Naive thymus-derived CD4-positive, alpha-beta T cell (primary cell): Measurements from ENCODE around the gene SMIM20. TPM values are rescaled to one million over a fixed set of nuclear protein-coding genes. Genes with fewer than 3 reads are reported as not detected.

Experiments
- ATAC-seq: fragments of 150-1000 bp; cut with Tn5 transposase; 2 replicates; pipeline ENCODE4 v1.10.0; 2021; ENCODE audit warnings: mild to moderate bottlenecking, moderate library complexity
- CTCF ChIA-PET: fragments of 350-600 bp; sonication (Branson Sonifier 250); formaldehyde crosslinking; loops from one replicate; lab custom pipeline; 2021; ENCODE audit warnings: antibody characterized with exemption; lab: Charles Lee
- POLR2A ChIA-PET: fragments of 350-600 bp; sonication (Branson Sonifier 250); formaldehyde crosslinking; loops from one replicate; lab custom pipeline; 2021; ENCODE audit warnings: antibody characterized with exemption, inconsistent platforms; lab: Charles Lee
- DNase-seq, 9 donors: peaks; one replicate each; pipeline versions ENCODE4 v3.0.0 to v3.0.0-alpha.2; 2020 to 2022; ENCODE audit warnings: mixed read lengths in 1 of 9
- H3K27ac ChIP-seq: one replicate; pipeline ENCODE4 v1.7.0; 2013; ENCODE audit warnings: mild to moderate bottlenecking, low read depth, low read length, moderate library complexity
- H3K27me3 ChIP-seq, 2 donors: one replicate each; pipeline ENCODE4 v1.7.0; 2013; ENCODE audit warnings: low read length in 2 of 2, mild to moderate bottlenecking in 2 of 2, moderate library complexity in 2 of 2; ENCODE audit not compliant: control insufficient read depth in 2 of 2, insufficient read depth in 2 of 2
- H3K36me3 ChIP-seq, 3 experiments: 1 replicate in 2 of 3; 2 replicates in 1 of 3; pipeline ENCODE4 v1.7.0; 2013; ENCODE audit warnings: low read length in 3 of 3, mild to moderate bottlenecking in 3 of 3, moderate library complexity in 1 of 3; ENCODE audit not compliant: insufficient read depth in 3 of 3, control insufficient read depth in 2 of 3
- H3K4me1 ChIP-seq, 2 donors: one replicate each; pipeline ENCODE4 v1.7.0; 2013; ENCODE audit warnings: low read length in 2 of 2, mild to moderate bottlenecking in 2 of 2, moderate library complexity in 1 of 2; ENCODE audit not compliant: control insufficient read depth in 2 of 2, insufficient read depth in 2 of 2
- H3K4me3 ChIP-seq: 2 replicates; pipeline ENCODE4 v1.7.0; 2013; ENCODE audit warnings: mild to moderate bottlenecking, low read length
- H3K9me3 ChIP-seq, 3 experiments: 1 replicate in 2 of 3; 2 replicates in 1 of 3; pipeline ENCODE4 v1.7.0; 2013; ENCODE audit warnings: low read length in 3 of 3; ENCODE audit not compliant: control insufficient read depth in 2 of 3
- H3K27ac Mint-ChIP-seq, 9 donors: one replicate each; pipeline ENCODE4 v1.8.0; 2020 to 2022; ENCODE audit warnings: mixed read lengths in 9 of 9, mild to moderate bottlenecking in 8 of 9, moderate library complexity in 5 of 9, inconsistent platforms in 2 of 9
- H3K27me3 Mint-ChIP-seq, 5 donors: one replicate each; pipeline ENCODE4 v1.8.0; 2021 to 2022; ENCODE audit warnings: mixed read lengths in 5 of 5, mild to moderate bottlenecking in 1 of 5
- H3K36me3 Mint-ChIP-seq, 5 donors: one replicate each; pipeline ENCODE4 v1.8.0; 2020 to 2022; ENCODE audit warnings: mixed read lengths in 5 of 5, mild to moderate bottlenecking in 3 of 5, inconsistent platforms in 1 of 5
- H3K4me1 Mint-ChIP-seq, 7 donors: one replicate each; pipeline ENCODE4 v1.8.0; 2020 to 2022; ENCODE audit warnings: mixed read lengths in 7 of 7, mild to moderate bottlenecking in 3 of 7, inconsistent platforms in 1 of 7
- H3K4me3 Mint-ChIP-seq, 10 donors: one replicate each; pipeline ENCODE4 v1.8.0; 2020 to 2022; ENCODE audit warnings: mild to moderate bottlenecking in 10 of 10, mixed read lengths in 10 of 10, moderate library complexity in 6 of 10, inconsistent platforms in 2 of 10
- H3K9me3 Mint-ChIP-seq, 11 donors: one replicate each; pipeline ENCODE4 v1.8.0; 2020 to 2022; ENCODE audit warnings: mixed read lengths in 11 of 11, mild to moderate bottlenecking in 4 of 11, inconsistent platforms in 1 of 11, moderate library complexity in 1 of 11
- intact Hi-C, 2 donors: fragments of 100-400 bp; cut with micrococcal nuclease; formaldehyde crosslinking; loops; one replicate each; pipeline ENCODE4 v1.15.1; 2023
- polyA plus RNA-seq, 2 donors: library from polyadenylated mRNA; unstranded; fragments of 300-500 nt; fragmentation: Illumina TruSeq; gene quantifications; one replicate each; pipeline ENCODE4 v1.2.3, GENCODE V29; 2021
- total RNA-seq, 6 experiments: library from RNA in 5 of 6; stranded (reverse) in 5 of 6; gene quantifications; 1 replicate in 5 of 6; 2 replicates in 1 of 6; pipeline ENCODE4 v1.2.3 and lab custom pipeline; 2021 to 2026

Gene SMIM20
- total and polyA plus RNA-seq, 7 experiments from 2014 or later: 11.6 to 67.5 (median 17.8) TPM

DNA sequence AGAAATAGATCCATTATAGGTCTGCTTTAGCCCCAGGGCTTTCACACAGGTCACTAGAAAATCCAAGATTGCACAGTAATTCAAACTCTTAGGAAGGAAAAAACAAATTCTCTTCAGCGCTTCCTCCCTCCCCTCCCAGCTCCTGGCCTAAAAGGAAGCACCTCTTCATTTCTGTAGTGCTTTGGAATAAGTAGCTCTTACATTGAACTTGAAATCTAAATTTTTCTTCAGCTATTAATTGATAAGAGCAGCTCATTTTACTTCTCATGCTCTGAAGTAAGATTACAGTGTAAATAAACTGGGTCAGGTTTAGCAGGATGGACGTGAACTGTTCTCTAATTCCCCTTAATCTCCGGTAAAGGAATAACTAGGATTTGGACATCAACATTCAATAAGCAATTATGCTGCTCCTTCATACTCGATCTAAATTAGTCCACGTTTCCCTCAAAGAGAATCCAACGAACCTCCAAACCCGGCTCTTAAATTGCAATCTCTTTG is 40.3 kb upstream of the SMIM20 start:
- CTCF ChIA-PET: no interaction called here
- peaks cover 0 to 2% (median 0%) of the 10 kb centered on the region in 11 donors for H3K9me3 Mint-ChIP-seq
- DNase-seq (no peak), ATAC-seq (no peak)
- Histone ChIP-seq H3K27ac (no peak overlapping the region), H3K27me3 (no peaks in the 10 kb centered on the region), H3K4me3 (no peak overlapping the region), H3K4me1 (no peaks in the 10 kb centered on the region), H3K9me3 (no peaks in the 10 kb centered on the region), H3K36me3 (no peaks in the 10 kb centered on the region)
- H3K4me1 Mint-ChIP-seq: peaks cover 0 to 6% (median 0%) of the 10 kb centered on the region in 7 donors
- POLR2A ChIA-PET: no interaction called here
- H3K27me3 Mint-ChIP-seq: no peaks in the 10 kb centered on the region
- H3K4me3 Mint-ChIP-seq: no peak overlapping the region
- H3K27ac Mint-ChIP-seq: no peak overlapping the region
- H3K36me3 Mint-ChIP-seq: peaks cover 0 to 3% (median 0%) of the 10 kb centered on the region in 5 donors
- intact Hi-C loops: no loop called here

DNA sequence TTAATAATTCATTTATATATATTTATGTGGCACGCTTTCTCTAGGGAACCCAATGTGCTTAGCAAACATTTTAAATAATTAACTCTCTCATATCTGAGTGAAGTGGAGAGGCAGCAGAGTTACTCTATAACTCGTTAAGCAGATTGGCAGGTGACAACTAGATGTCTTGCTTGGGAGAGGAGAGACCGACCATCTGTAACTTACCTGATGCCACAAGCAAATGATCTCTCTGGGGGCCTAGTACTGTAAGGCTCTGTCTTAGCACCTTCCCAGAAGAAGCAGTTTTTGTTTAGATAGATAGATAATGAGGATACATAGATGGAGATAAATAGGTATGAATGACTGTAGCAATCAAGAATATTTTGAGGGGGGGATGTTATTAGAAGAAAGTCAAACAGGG is 39.4 kb upstream of the SMIM20 start:
- Mint-ChIP-seq H3K9me3 (peaks cover 0 to 2% (median 0%) of the 10 kb centered on the region in 11 donors), H3K27me3 (peaks cover 0 to 3% (median 2%) of the 10 kb centered on the region in 5 donors), H3K4me1 (peaks cover 0 to 6% (median 0%) of the 10 kb centered on the region in 7 donors), H3K4me3 (no peak overlapping the region), H3K36me3 (peaks cover 0 to 3% (median 0%) of the 10 kb centered on the region in 5 donors), H3K27ac (no peak overlapping the region)
- no peak for ATAC-seq
- ChIA-PET CTCF (no interaction called here), POLR2A (no interaction called here)
- H3K27ac ChIP-seq: no peak overlapping the region
- DNase-seq: no peak
- no peaks in the 10 kb centered on the region for H3K9me3 ChIP-seq
- no peaks in the 10 kb centered on the region for H3K4me1 ChIP-seq
- intact Hi-C loops: no loop called here
- H3K36me3 ChIP-seq: no peaks in the 10 kb centered on the region
- no peaks in the 10 kb centered on the region for H3K27me3 ChIP-seq
- no peak overlapping the region for H3K4me3 ChIP-seq

DNA sequence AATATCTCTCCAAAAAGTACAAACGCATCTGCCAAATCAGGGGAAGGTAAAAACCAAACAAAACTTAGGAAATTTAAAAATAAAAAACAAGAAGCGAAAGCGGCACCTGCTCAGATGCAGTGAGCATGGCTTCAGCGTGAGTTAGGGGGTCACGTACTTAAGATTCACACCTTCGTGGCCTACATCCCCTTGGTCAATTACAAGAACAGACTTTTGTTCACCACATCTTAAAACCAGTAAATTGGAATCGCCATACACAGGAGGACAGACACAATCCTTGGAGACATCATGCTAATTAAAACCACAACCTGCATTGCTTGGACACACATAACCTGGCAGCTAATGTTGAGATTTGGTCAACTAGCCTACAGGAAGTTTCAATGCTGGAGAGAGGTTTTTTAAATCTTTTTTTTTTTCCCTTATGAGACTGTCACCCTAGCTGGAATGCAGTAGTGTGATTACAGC is 38.7 kb upstream of the SMIM20 start:
- Mint-ChIP-seq H3K36me3 (peaks cover 0 to 4% (median 0%) of the 10 kb centered on the region in 5 donors), H3K27ac (no peak overlapping the region), H3K9me3 (peaks cover 0 to 5% (median 0%) of the 10 kb centered on the region in 11 donors), H3K4me3 (no peak overlapping the region), H3K27me3 (peaks cover 0 to 10% (median 6%) of the 10 kb centered on the region in 5 donors), H3K4me1 (peaks cover 0 to 6% (median 0%) of the 10 kb centered on the region in 7 donors)
- DNase-seq (no peak), ATAC-seq (no peak)
- POLR2A ChIA-PET: no interaction called here
- no peaks in the 10 kb centered on the region for H3K36me3 ChIP-seq
- H3K4me1 ChIP-seq: no peaks in the 10 kb centered on the region
- intact Hi-C loops: no loop called here
- H3K27ac ChIP-seq: no peak overlapping the region
- CTCF ChIA-PET: no interaction called here
- H3K9me3 ChIP-seq: no peaks in the 10 kb centered on the region
- no peak overlapping the region for H3K4me3 ChIP-seq
- no peaks in the 10 kb centered on the region for H3K27me3 ChIP-seq

DNA sequence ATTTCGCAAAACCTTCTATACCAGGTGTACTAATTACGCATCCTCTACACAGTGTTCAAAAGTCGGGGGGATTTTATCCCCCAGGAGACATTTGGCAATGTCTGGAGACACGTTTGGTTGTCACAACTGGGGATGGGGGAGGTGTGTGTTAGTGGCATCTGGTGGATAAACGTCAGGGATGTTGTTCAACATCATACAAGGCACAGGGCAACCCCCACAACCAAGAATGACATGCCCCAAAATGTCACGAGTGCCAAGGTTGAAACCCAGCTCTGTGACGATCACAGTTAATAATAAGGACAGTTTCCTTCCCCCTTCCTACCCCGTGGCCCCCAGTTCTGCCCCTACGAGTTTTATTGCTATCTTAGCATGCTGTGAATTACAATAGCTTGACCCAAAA is 35.3 kb upstream of the SMIM20 start:
- ATAC-seq (peak; percentile 66), DNase-seq (no peak)
- no peaks in the 10 kb centered on the region for H3K4me1 Mint-ChIP-seq
- no peaks in the 10 kb centered on the region for H3K4me1 ChIP-seq
- no peaks in the 10 kb centered on the region for H3K36me3 ChIP-seq
- peaks cover 0 to 22% (median 9%) of the 10 kb centered on the region in 5 donors for H3K27me3 Mint-ChIP-seq
- H3K27ac ChIP-seq: no peak overlapping the region
- H3K36me3 Mint-ChIP-seq: peaks cover 0 to 4% (median 0%) of the 10 kb centered on the region in 5 donors
- peaks cover 0 to 5% (median 0%) of the 10 kb centered on the region in 11 donors for H3K9me3 Mint-ChIP-seq
- H3K4me3 ChIP-seq: no peak overlapping the region
- no peak overlapping the region for H3K4me3 Mint-ChIP-seq
- H3K27ac Mint-ChIP-seq: no peak overlapping the region
- no peaks in the 10 kb centered on the region for H3K27me3 ChIP-seq
- POLR2A ChIA-PET: no interaction called here
- intact Hi-C loops: no loop called here
- CTCF ChIA-PET: interaction anchor here (0.7 to 1.8 kb wide), 2 partner anchors 36 to 1122 kb away, joined by 3 to 6 read pairs; no protein-coding TSS in a partner anchor
- no peaks in the 10 kb centered on the region for H3K9me3 ChIP-seq

DNA sequence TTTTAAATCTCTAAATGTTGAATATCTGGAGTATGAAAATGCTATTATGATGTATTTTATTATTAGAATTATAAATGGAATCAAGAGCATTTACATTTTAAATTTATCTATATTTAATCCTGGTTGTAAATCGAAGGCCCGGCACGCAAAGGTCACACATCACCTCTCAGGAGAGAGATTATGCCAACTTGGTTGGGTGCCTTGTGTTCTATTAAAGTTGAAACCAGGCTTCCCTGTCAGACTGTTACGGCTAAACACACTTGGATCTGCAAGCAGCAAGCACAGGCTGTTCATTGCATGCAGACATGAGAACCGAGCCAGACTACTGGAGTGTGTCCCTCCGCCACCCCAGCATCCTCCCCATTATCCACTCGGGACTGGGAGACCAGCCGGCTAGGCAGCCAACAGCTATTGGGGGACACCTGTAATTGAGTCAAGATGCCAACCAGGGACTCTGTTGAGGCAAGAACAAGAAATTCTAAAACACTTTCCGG is 34.9 kb upstream of the SMIM20 start:
- no peaks in the 10 kb centered on the region for H3K9me3 ChIP-seq
- H3K4me1 ChIP-seq: no peaks in the 10 kb centered on the region
- no peaks in the 10 kb centered on the region for H3K36me3 ChIP-seq
- H3K4me3 Mint-ChIP-seq: no peak overlapping the region
- ATAC-seq (no peak), DNase-seq (no peak)
- peaks cover 0 to 25% (median 11%) of the 10 kb centered on the region in 5 donors for H3K27me3 Mint-ChIP-seq
- no peak overlapping the region for H3K4me3 ChIP-seq
- H3K36me3 Mint-ChIP-seq: peaks cover 0 to 4% (median 0%) of the 10 kb centered on the region in 5 donors
- H3K27ac Mint-ChIP-seq: no peak overlapping the region
- no peak overlapping the region for H3K27ac ChIP-seq
- intact Hi-C loops: no loop called here
- no peaks in the 10 kb centered on the region for H3K27me3 ChIP-seq
- H3K9me3 Mint-ChIP-seq: peaks cover 0 to 5% (median 0%) of the 10 kb centered on the region in 11 donors
- CTCF ChIA-PET: no interaction called here
- peaks cover 0 to 3% (median 0%) of the 10 kb centered on the region in 7 donors for H3K4me1 Mint-ChIP-seq
- POLR2A ChIA-PET: no interaction called here

DNA sequence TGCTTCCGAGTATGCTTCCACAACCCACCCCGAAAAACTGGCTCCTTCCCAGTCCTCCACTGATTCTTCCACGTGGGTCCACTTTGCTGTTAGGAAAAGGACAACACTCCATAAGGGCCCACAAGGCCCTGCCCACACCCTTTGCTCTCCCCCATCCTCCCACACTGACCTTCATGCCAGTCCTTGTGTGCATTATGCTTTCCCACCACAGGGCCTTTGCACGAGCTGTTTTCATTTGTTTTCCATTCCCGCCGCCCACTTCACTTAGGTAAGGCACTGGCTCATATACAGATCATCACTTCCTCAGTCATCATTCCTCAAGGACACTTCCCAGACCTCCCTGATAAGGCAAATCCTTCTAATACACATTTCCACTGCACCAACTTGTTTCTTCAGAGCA is 34.4 kb upstream of the SMIM20 start:
- no peak overlapping the region for H3K27ac ChIP-seq
- peaks cover 0 to 28% (median 13%) of the 10 kb centered on the region in 5 donors for H3K27me3 Mint-ChIP-seq
- CTCF ChIA-PET: no interaction called here

More for the DNA sequence above, 34.4 kb upstream of the SMIM20 start:
- intact Hi-C loops: no loop called here
- Mint-ChIP-seq H3K4me3 (no peak overlapping the region), H3K4me1 (peaks cover 0 to 6% (median 0%) of the 10 kb centered on the region in 7 donors), H3K27ac (no peak overlapping the region), H3K36me3 (peaks cover 0 to 4% (median 0%) of the 10 kb centered on the region in 5 donors), H3K9me3 (peaks cover 0 to 5% (median 0%) of the 10 kb centered on the region in 11 donors)
- Histone ChIP-seq H3K36me3 (no peaks in the 10 kb centered on the region), H3K4me3 (no peak overlapping the region), H3K9me3 (no peaks in the 10 kb centered on the region), H3K4me1 (no peaks in the 10 kb centered on the region), H3K27me3 (no peaks in the 10 kb centered on the region)
- no peak for ATAC-seq
- no peak for DNase-seq
- POLR2A ChIA-PET: no interaction called here
